HepG2 (cell line): Measurements from ENCODE around the gene KLHL7. TPM values are rescaled to one million over a fixed set of nuclear protein-coding genes. Genes with fewer than 3 reads are reported as not detected.

Experiments used
- ATAC-seq: fragments of 200-7000 bp; cut with Tn5 transposase; 3 replicates; pipeline ENCODE4 v1.9.1; 2020; ENCODE audit warnings: mild to moderate bottlenecking, moderate library complexity
- BruUV-seq: library from RNA; stranded (reverse); fragments of 400-500 nt; replicated peaks from 2 replicates; lab custom pipeline; 2021; lab: Mats Ljungman, UMichigan
- CTCF ChIA-PET: fragments of 300-600 bp; formaldehyde crosslinking; extraction: SDS; loops from one replicate; lab custom pipeline; 2021; ENCODE audit warnings: low total read pairs, inconsistent platforms, low intra/inter-chr PET ratio; lab: Yijun Ruan, JAX
- POLR2A ChIA-PET: fragments of 350-600 bp; sonication (Branson Sonifier 250); formaldehyde crosslinking; loops from one replicate; lab custom pipeline; 2020; ENCODE audit warnings: antibody characterized with exemption, inconsistent platforms; lab: Yijun Ruan, JAX
- DNase-seq: peaks from one replicate; pipeline ENCODE4 v3.0.0-alpha.2; 2015; ENCODE audit warnings: low spot score
- FAIRE-seq: peaks from 3 replicates; lab custom pipeline; 2011; peaks lifted over from hg19 to GRCh38; lab: Jason Lieb, UNC
- H2AFZ ChIP-seq: one replicate; pipeline ENCODE4 v1.6.1; 2011; ENCODE audit warnings: low read length, inconsistent platforms
- H3K27ac ChIP-seq: fragments of 300-600 bp; 3 replicates; pipeline ENCODE4 v1.8.0; 2011; ENCODE audit warnings: mixed run types, mild to moderate bottlenecking, mixed read lengths, low read length, inconsistent platforms; ENCODE audit not compliant: insufficient read depth; ENCODE audit errors: extremely low read length
- H3K27me3 ChIP-seq, 2 experiments: fragments of 200-600 bp in 1 of 2; 2 replicates in 1 of 2; 3 replicates in 1 of 2; pipeline versions ENCODE4 v1.6.0 to v1.8.0; 2011; ENCODE audit warnings: low read length in 2 of 2, mild to moderate bottlenecking in 2 of 2, moderate library complexity in 2 of 2, inconsistent platforms in 1 of 2; ENCODE audit not compliant: insufficient read depth in 2 of 2, control insufficient read depth in 1 of 2
- H3K36me3 ChIP-seq, 2 experiments: fragments of 200-600 bp in 1 of 2; replicated peaks in 1 of 2; 2 replicates in 1 of 2; 3 replicates in 1 of 2; pipeline versions ENCODE4 v1.5.1 to v1.8.0; 2011; ENCODE audit warnings: low read length in 2 of 2, inconsistent platforms in 1 of 2; ENCODE audit not compliant: insufficient read depth in 2 of 2, control insufficient read depth in 1 of 2
- H3K4me1 ChIP-seq: 2 replicates; pipeline ENCODE4 v1.5.1; 2012; ENCODE audit warnings: low read length, inconsistent platforms; ENCODE audit not compliant: insufficient read depth
- H3K4me2 ChIP-seq: 2 replicates; pipeline ENCODE4 v1.6.0; 2011; ENCODE audit warnings: low read depth, low read length, inconsistent platforms
- H3K4me3 ChIP-seq, 3 experiments: fragments of 200-600 bp in 1 of 3; sonication (generic), shearing (Covaris generic) in 1 of 3; replicated peaks in 1 of 3; 2 replicates each; pipeline ENCODE4 v1.5.1; 2011 to 2016; ENCODE audit warnings: low read length in 3 of 3, inconsistent platforms in 2 of 3, low read depth in 2 of 3, mild to moderate bottlenecking in 2 of 3, control low read depth in 1 of 3, mixed read lengths in 1 of 3; ENCODE audit not compliant: insufficient read depth in 1 of 3
- H3K79me2 ChIP-seq: one replicate; pipeline ENCODE4 v1.6.1; 2011; ENCODE audit warnings: low read length, inconsistent platforms; ENCODE audit not compliant: insufficient read depth
- H3K9ac ChIP-seq: 2 replicates; pipeline ENCODE4 v1.6.0; 2011; ENCODE audit warnings: mild to moderate bottlenecking, low read depth, low read length, inconsistent platforms; ENCODE audit not compliant: insufficient read depth
- H3K9me3 ChIP-seq: 2 replicates; pipeline ENCODE4 v1.5.1; 2012; ENCODE audit warnings: mild to moderate bottlenecking, low read length
- H4K20me1 ChIP-seq: 2 replicates; pipeline ENCODE4 v1.6.0; 2011; ENCODE audit warnings: inconsistent platforms, mild to moderate bottlenecking, low read length, moderate library complexity; ENCODE audit not compliant: insufficient read depth
- CCDC6 ChIP-seq: sonication (generic); formaldehyde crosslinking; IDR thresholded peaks from 2 replicates; pipeline ENCODE4 v1.8.1; 2022; ENCODE audit warnings: mild to moderate bottlenecking, missing genetic modification reagents, moderate library complexity
- DRAP1 ChIP-seq: IDR thresholded peaks from 2 replicates; pipeline ENCODE4 v1.6.1; 2016; ENCODE audit warnings: missing genetic modification reagents, missing compliant biosample characterization
- FOXJ3 ChIP-seq: sonication (generic); formaldehyde crosslinking; IDR thresholded peaks from 2 replicates; pipeline ENCODE4 v1.4.0; 2020; ENCODE audit warnings: missing genetic modification reagents, mild to moderate bottlenecking, borderline replicate concordance
- GMEB2 ChIP-seq: IDR thresholded peaks from 2 replicates; pipeline ENCODE4 v1.6.1; 2016; ENCODE audit warnings: missing biosample characterization, missing genetic modification reagents, low read depth
- NFE2L1 ChIP-seq: sonication (generic); formaldehyde crosslinking; IDR thresholded peaks from 2 replicates; pipeline ENCODE4 v1.4.0; 2020; ENCODE audit warnings: missing genetic modification reagents, mild to moderate bottlenecking, borderline replicate concordance
- POGZ ChIP-seq: sonication (generic); formaldehyde crosslinking; IDR thresholded peaks from 2 replicates; pipeline ENCODE4 v1.4.0; 2020; ENCODE audit warnings: mild to moderate bottlenecking, missing genetic modification reagents
- SMAD3 ChIP-seq: sonication (generic); formaldehyde crosslinking; IDR thresholded peaks from 2 replicates; pipeline ENCODE4 v1.4.0; 2020; ENCODE audit warnings: missing genetic modification reagents
- SMC3 ChIP-seq: IDR thresholded peaks from 2 replicates; pipeline ENCODE4 v1.6.1; 2011; ENCODE audit warnings: low read length, improper control_type of control experiment
- TP53 ChIP-seq: sonication (generic); formaldehyde crosslinking; conservative IDR thresholded peaks from 2 replicates; pipeline ENCODE4 v1.4.0; 2020; ENCODE audit warnings: missing genetic modification reagents
- ZNF232 ChIP-seq: sonication (generic); formaldehyde crosslinking; IDR thresholded peaks from 2 replicates; pipeline ENCODE4 v1.4.0; 2020; ENCODE audit warnings: missing genetic modification reagents, borderline replicate concordance
- ZNF431 ChIP-seq: sonication (generic); formaldehyde crosslinking; IDR thresholded peaks from 2 replicates; pipeline ENCODE4 v1.9.0; 2022; ENCODE audit warnings: missing genetic modification reagents, low read depth, mild to moderate bottlenecking, borderline replicate concordance
- WGBS: methylation state at CpG from one replicate; pipeline ENCODE4 v1.1.6; 2017; ENCODE audit warnings: low lambda C conversion rate; 5-methylcytosine and 5-hydroxymethylcytosine counted together
- in situ Hi-C: cut with HindIII; loops from 2 replicates; pipeline ENCODE4 v1.10.0; 2017; ENCODE audit warnings: low pct_unique_long_range_greater_than_20kb; ENCODE audit not compliant: extremely low pct_ligation_motif_present
- intact Hi-C: fragments of 100-400 bp; cut with micrococcal nuclease; formaldehyde crosslinking; loops from one replicate; pipeline ENCODE4 v1.10.0; 2022; ENCODE audit not compliant: unreplicated experiment
- polyA plus RNA-seq, 8 experiments: library from polyadenylated mRNA; depleted of rRNA in 3 of 8; stranded (reverse) in 7 of 8; unstranded in 1 of 8; fragments of >200 nt; fragmentation: Illumina TruSeq in 4 of 8; extraction: Trizol in 4 of 8; gene quantifications; 2 replicates each; pipeline versions ENCODE4 v1.2.1 to v1.2.3, GENCODE V29; 2011 to 2016; ENCODE audit warnings: low read depth in 4 of 8, missing spikeins in 1 of 8, mixed read lengths in 1 of 8; ENCODE audit not compliant: insufficient read depth in 1 of 8
- total RNA-seq, 5 experiments: library from RNA; depleted of rRNA; stranded (reverse); fragments of >200 nt; fragmentation: Illumina TruSeq; extraction: Trizol; gene quantifications; 2 replicates each; pipeline ENCODE4 v1.2.3, GENCODE V29; 2016; ENCODE audit warnings: low read depth in 1 of 5

The KLHL7 gene
- total and polyA plus RNA-seq, 2 of the 13 experiments (the other 11 are each of a cell fraction or from before 2014, with no cell fraction given): 16.2 to 34.4 TPM

DNA sequence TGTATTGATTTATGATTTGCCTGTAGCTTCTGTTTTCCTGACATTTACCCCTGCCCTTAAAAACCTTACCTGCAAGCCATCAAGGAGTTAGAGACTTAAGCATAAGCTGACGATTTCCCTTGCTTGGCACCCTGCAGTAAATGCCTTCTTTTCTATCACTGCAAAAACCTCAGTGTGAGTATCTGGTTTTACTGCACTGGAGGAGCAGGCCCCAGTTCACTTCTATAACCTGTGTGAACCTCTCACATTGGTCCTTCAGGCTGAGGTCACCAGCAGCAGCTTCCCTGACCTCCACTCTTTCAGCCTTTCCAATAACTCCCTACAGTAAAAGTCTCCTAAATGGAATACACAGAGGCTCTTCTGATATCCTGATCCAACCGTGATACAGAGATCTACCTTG, 106.8 kb downstream of the KLHL7 start:
- Histone ChIP-seq H3K4me2 (no peak overlapping the region), H3K27me3 (0 out of 5 replicates have a peak, but pooled peaks cover 0 to 5% of the 10 kb centered on the region in 2 experiments), H3K4me3 (no peak overlapping the region), H3K79me2 (no peaks in the 10 kb centered on the region), H3K9me3 (no peaks in the 10 kb centered on the region), H3K27ac (no peak overlapping the region), H3K9ac (no peak overlapping the region), H3K4me1 (peaks cover 25% of the 10 kb centered on the region), H3K36me3 (no peaks in the 10 kb centered on the region)
- 18% methylated on average over 2 of the region's 2 CpGs for WGBS
- peak; percentile 53 for ATAC-seq
- FAIRE-seq: no peak
- intact Hi-C loops: no loop called here
- in situ Hi-C loops: no loop called here
- CTCF ChIA-PET: no interaction called here
- BruUV-seq: no TSS peak
- DNase-seq: no peak
- TF ChIP-seq FOXJ3 (CRISPR knock-in tag): no peak
- TF ChIP-seq SMC3: no peak
- no peak for TF ChIP-seq TP53 (CRISPR knock-in tag)
- TF ChIP-seq NFE2L1 (CRISPR knock-in tag): no peak
- no peak for TF ChIP-seq ZNF431 (CRISPR knock-in tag)
- TF ChIP-seq ZNF232: no peak
- no peak for TF ChIP-seq DRAP1
- TF ChIP-seq POGZ: no peak
- no peak for TF ChIP-seq SMAD3 (CRISPR knock-in tag)
- TF ChIP-seq GMEB2 (CRISPR knock-in tag): no peak
- TF ChIP-seq CCDC6 (CRISPR knock-in tag): no peak
- TF ChIP-seq, all 625 proteins: peak for 0
- POLR2A ChIA-PET: no interaction called here
- Histone ChIP-seq H4K20me1 (no peaks in the 10 kb centered on the region), H2AFZ (no peak overlapping the region)
